PC-3 (cell line): ENCODE measurements around the gene SETBP1. TPM values are rescaled to one million over a fixed set of nuclear protein-coding genes. Genes with fewer than 3 reads are reported as not detected.

Source experiments
- ATAC-seq: fragments of 200-7000 bp; cut with Tn5 transposase; 2 replicates; pipeline ENCODE4 v1.9.1; 2020; ENCODE audit warnings: mild to moderate bottlenecking, moderate library complexity
- BruUV-seq: library from RNA; stranded (reverse); fragments of 400-500 nt; replicated peaks from 2 replicates; lab custom pipeline; 2021; lab: Mats Ljungman, UMichigan
- CTCF ChIA-PET: fragments of 300-600 bp; sonication (Branson Sonifier 250); formaldehyde crosslinking; loops from one replicate; lab custom pipeline; 2022; ENCODE audit warnings: antibody characterized with exemption; lab: Charles Lee
- POLR2A ChIA-PET: fragments of 300-600 bp; sonication (Branson Sonifier 250); formaldehyde crosslinking; loops from one replicate; lab custom pipeline; 2022; ENCODE audit warnings: antibody characterized with exemption; ENCODE audit not compliant: unreplicated experiment; lab: Charles Lee
- DNase-seq: peaks from one replicate; pipeline ENCODE4 v3.0.0-alpha.2; 2015
- H2AFZ ChIP-seq: fragments of 300-600 bp; sonication (generic); 2 replicates; pipeline ENCODE4 v1.6.0; 2016; ENCODE audit warnings: antibody characterized with exemption, low read length
- H3F3A ChIP-seq: fragments of 300-600 bp; sonication (generic); one replicate; pipeline ENCODE4 v1.6.0; 2017; ENCODE audit warnings: antibody characterized with exemption, low read length, control low read depth, mild to moderate bottlenecking; ENCODE audit not compliant: unreplicated experiment
- H3K27ac ChIP-seq: fragments of 300-600 bp; sonication (generic); 2 replicates; pipeline ENCODE4 v1.5.1; 2016; ENCODE audit warnings: mild to moderate bottlenecking, low read length
- H3K27me3 ChIP-seq: fragments of 300-600 bp; sonication (generic); 2 replicates; pipeline ENCODE4 v1.6.1; 2016; ENCODE audit warnings: low read length, mixed read lengths
- H3K36me3 ChIP-seq: fragments of 300-600 bp; sonication (generic); 2 replicates; pipeline ENCODE4 v1.6.1; 2016; ENCODE audit warnings: low read depth, mixed run types, low read length, mixed read lengths
- H3K4me1 ChIP-seq: fragments of 300-600 bp; sonication (generic); 2 replicates; pipeline ENCODE4 v1.5.1; 2016; ENCODE audit warnings: low read length; ENCODE audit not compliant: insufficient read depth
- H3K4me2 ChIP-seq: fragments of 300-600 bp; sonication (generic); 2 replicates; pipeline ENCODE4 v1.6.0; 2016; ENCODE audit warnings: low read length
- H3K4me3 ChIP-seq: fragments of 300-600 bp; sonication (generic); 2 replicates; pipeline ENCODE4 v1.5.1; 2016; ENCODE audit warnings: mild to moderate bottlenecking, low read length, mixed read lengths
- H3K79me2 ChIP-seq: fragments of 300-600 bp; sonication (generic); 2 replicates; pipeline ENCODE4 v1.6.1; 2017; ENCODE audit warnings: low read length, mixed read lengths
- H3K9ac ChIP-seq: fragments of 300-600 bp; sonication (generic); 2 replicates; pipeline ENCODE4 v1.6.0; 2016; ENCODE audit warnings: mild to moderate bottlenecking, low read length
- H3K9me2 ChIP-seq: fragments of 300-600 bp; sonication (generic); replicated peaks from 2 replicates; pipeline ENCODE4 v1.6.1; 2016; ENCODE audit warnings: mixed run types, low read length, mixed read lengths
- H3K9me3 ChIP-seq: fragments of 300-600 bp; sonication (generic); 2 replicates; pipeline ENCODE4 v1.6.1; 2016; ENCODE audit warnings: low read length, mixed read lengths
- H4K20me1 ChIP-seq: fragments of 300-600 bp; sonication (generic); 2 replicates; pipeline ENCODE4 v1.6.1; 2016; ENCODE audit warnings: low read length, mixed read lengths
- CTCF ChIP-seq: fragments of 300-600 bp; sonication (generic); conservative IDR thresholded peaks from 2 replicates; pipeline ENCODE4 v1.5.1; 2017; ENCODE audit warnings: antibody characterized with exemption, low read depth, mild to moderate bottlenecking, low read length
- EZH2 ChIP-seq: fragments of 300-600 bp; sonication (generic); IDR thresholded peaks from one replicate; pipeline ENCODE4 v1.6.1; 2017; ENCODE audit warnings: antibody characterized with exemption, mild to moderate bottlenecking, low read length; ENCODE audit not compliant: unreplicated experiment
- EZH2phosphoT487 ChIP-seq: fragments of 300-600 bp; sonication (generic); IDR thresholded peaks from 2 replicates; pipeline ENCODE4 v1.6.1; 2018; ENCODE audit warnings: mild to moderate bottlenecking, antibody characterized with exemption, low read length, borderline replicate concordance
- intact Hi-C: fragments of 100-400 bp; cut with micrococcal nuclease; formaldehyde crosslinking; loops from 2 replicates; pipeline ENCODE4 v1.9.0; 2023
- total RNA-seq: library from RNA; depleted of rRNA; stranded (reverse); fragments of >200 nt; gene quantifications from 2 replicates; pipeline ENCODE4 v1.2.3, GENCODE V29; 2014

Gene SETBP1
- total RNA-seq, 1 experiment from 2014 or later, result 2.3 TPM

GRCh38 chr18:44828080-44828479, 147.4 kb downstream of the SETBP1 start:
- intact Hi-C loops, result no loop called here
- H3K9me3 ChIP-seq, result no peaks in the 10 kb centered on the region
- BruUV-seq, result no TSS peak
- no peaks in the 10 kb centered on the region for H3K27me3 ChIP-seq
- H3F3A ChIP-seq, result peaks cover 6% of the 10 kb centered on the region
- no peaks in the 10 kb centered on the region for H3K9me2 ChIP-seq
- TF ChIP-seq EZH2 (no peak), CTCF (no peak)
- ChIA-PET CTCF (no interaction called here), POLR2A (no interaction called here)
- no peaks in the 10 kb centered on the region for H3K36me3 ChIP-seq
- no peak overlapping the region for H3K9ac ChIP-seq
- peaks cover 31% of the 10 kb centered on the region for H3K4me1 ChIP-seq
- no peak for ATAC-seq
- DNase-seq, result no peak
- H4K20me1 ChIP-seq, result no peaks in the 10 kb centered on the region
- H3K4me2 ChIP-seq, result no peak overlapping the region
- H3K79me2 ChIP-seq, result no peaks in the 10 kb centered on the region
- no peak overlapping the region for H2AFZ ChIP-seq
- H3K4me3 ChIP-seq, result no peak overlapping the region
- no peak overlapping the region for H3K27ac ChIP-seq

GRCh38 chr18:44830581-44830980, 149.9 kb downstream of the SETBP1 start:
- ChIA-PET CTCF (no interaction called here), POLR2A (no interaction called here)
- BruUV-seq, result no TSS peak
- Histone ChIP-seq H3K4me2 (peak overlapping the region; percentile 10; the same call in 1 of the 2 replicates), H3K36me3 (no peaks in the 10 kb centered on the region), H3F3A (no peaks in the 10 kb centered on the region), H3K9me2 (no peaks in the 10 kb centered on the region), H3K9me3 (no peaks in the 10 kb centered on the region), H3K27me3 (no peaks in the 10 kb centered on the region), H4K20me1 (no peaks in the 10 kb centered on the region), H3K79me2 (no peaks in the 10 kb centered on the region), H3K4me3 (no peak overlapping the region), H3K9ac (no peak overlapping the region), H2AFZ (no peak overlapping the region), H3K27ac (peak overlapping the region; percentile 51), H3K4me1 (peaks cover 17% of the 10 kb centered on the region)
- peak; percentile 54 for DNase-seq
- ATAC-seq, result peak; percentile 82
- TF ChIP-seq EZH2 (no peak), CTCF (no peak), EZH2phosphoT487 (no peak)
- intact Hi-C loops, result no loop called here

- POLR2A ChIA-PET, result no interaction called here
These were observed 153.1 kb downstream of the SETBP1 start for GRCh38 chr18:44833786-44834185.

More at GRCh38 chr18:44833786-44834185, 153.1 kb downstream of the SETBP1 start:
- Histone ChIP-seq H2AFZ (no peak overlapping the region), H4K20me1 (no peaks in the 10 kb centered on the region), H3K9me3 (no peaks in the 10 kb centered on the region), H3K4me2 (no peak overlapping the region), H3K79me2 (no peaks in the 10 kb centered on the region), H3K4me1 (peaks cover 13% of the 10 kb centered on the region), H3K27me3 (no peaks in the 10 kb centered on the region), H3K36me3 (no peaks in the 10 kb centered on the region), H3K27ac (no peak overlapping the region), H3K9ac (no peak overlapping the region), H3K9me2 (no peaks in the 10 kb centered on the region), H3F3A (no peaks in the 10 kb centered on the region), H3K4me3 (no peak overlapping the region)
- TF ChIP-seq CTCF (no peak), EZH2 (no peak), EZH2phosphoT487 (no peak)
- intact Hi-C loops, result no loop called here
- ATAC-seq (no peak), DNase-seq (no peak)
- BruUV-seq, result no TSS peak
- CTCF ChIA-PET, result no interaction called here
